ENCODE measurements around the gene NPFFR2.
"Not testable (repeated sequence)": the region's sequence is repeated elsewhere in the genome, so short reads cannot be mapped to it uniquely, and the experiment has no call there.

Gene NPFFR2

GRCh38 chr4:72112514-72113156, 80.8 kb downstream of the NPFFR2 start:
- Histone ChIP-seq H3K4me3 (ENCODE audit: low read length) (no peak overlapping the region), H3K9me3 (ENCODE audit: control insufficient read depth, low read length) (no peaks in the 10 kb centered on the region), H3K4me1 (ENCODE audit: control insufficient read depth, insufficient read depth, low read length) (peaks cover 3% of the 10 kb centered on the region), H3K36me3 (ENCODE audit: control insufficient read depth, insufficient read depth, low read length, severe bottlenecking) (no peaks in the 10 kb centered on the region), H3K9ac (ENCODE audit: low read length) (no peak overlapping the region), H3K27me3 (replicated peaks; ENCODE audit: control insufficient read depth, insufficient read depth, low read length) (no peaks in the 10 kb centered on the region)
- peak; percentile 35 for DNase-seq (ENCODE audit: low read depth)

- Histone ChIP-seq H3K9me3 (ENCODE audit: control insufficient read depth, low read length) (no peaks in the 10 kb centered on the region), H3K9ac (ENCODE audit: low read length) (no peak overlapping the region), H3K36me3 (ENCODE audit: control insufficient read depth, insufficient read depth, low read length, severe bottlenecking) (no peaks in the 10 kb centered on the region), H3K4me3 (ENCODE audit: low read length) (no peak overlapping the region), H3K27me3 (replicated peaks; ENCODE audit: control insufficient read depth, insufficient read depth, low read length) (no peaks in the 10 kb centered on the region), H3K4me1 (ENCODE audit: control insufficient read depth, insufficient read depth, low read length) (no peaks in the 10 kb centered on the region)
- no peak for DNase-seq (ENCODE audit: low read depth)
These were observed 86.2 kb downstream of the NPFFR2 start for GRCh38 chr4:72118017-72118416.

GRCh38 chr4:72119946-72120345, 88.1 kb downstream of the NPFFR2 start:
- no peaks in the 10 kb centered on the region for H3K27me3 ChIP-seq (replicated peaks; ENCODE audit: control insufficient read depth, insufficient read depth, low read length)
- no peak overlapping the region for H3K4me3 ChIP-seq (ENCODE audit: low read length)
- H3K4me1 ChIP-seq (ENCODE audit: control insufficient read depth, insufficient read depth, low read length) = no peaks in the 10 kb centered on the region
- no peak overlapping the region for H3K9ac ChIP-seq (ENCODE audit: low read length)
- no peaks in the 10 kb centered on the region for H3K9me3 ChIP-seq (ENCODE audit: control insufficient read depth, low read length)
- H3K36me3 ChIP-seq (ENCODE audit: control insufficient read depth, insufficient read depth, low read length, severe bottlenecking) = no peaks in the 10 kb centered on the region
- DNase-seq (ENCODE audit: low read depth) = no peak

GRCh38 chr4:72128741-72129140, 96.9 kb downstream of the NPFFR2 start:
- no peaks in the 10 kb centered on the region for H3K27me3 ChIP-seq (replicated peaks; ENCODE audit: control insufficient read depth, insufficient read depth, low read length)
- no peak for DNase-seq (ENCODE audit: low read depth)
- H3K9me3 ChIP-seq (ENCODE audit: control insufficient read depth, low read length) = no peaks in the 10 kb centered on the region
- no peak overlapping the region for H3K9ac ChIP-seq (ENCODE audit: low read length)
- no peak overlapping the region for H3K4me3 ChIP-seq (ENCODE audit: low read length)
- H3K4me1 ChIP-seq (ENCODE audit: control insufficient read depth, insufficient read depth, low read length) = no peaks in the 10 kb centered on the region
- no peaks in the 10 kb centered on the region for H3K36me3 ChIP-seq (ENCODE audit: control insufficient read depth, insufficient read depth, low read length, severe bottlenecking)

- no peak overlapping the region for H3K9ac ChIP-seq (ENCODE audit: low read length)
- H3K9me3 ChIP-seq (ENCODE audit: control insufficient read depth, low read length) = no peaks in the 10 kb centered on the region
- no peak for DNase-seq (ENCODE audit: low read depth)
- H3K36me3 ChIP-seq (ENCODE audit: control insufficient read depth, insufficient read depth, low read length, severe bottlenecking) = no peaks in the 10 kb centered on the region
- no peaks in the 10 kb centered on the region for H3K4me1 ChIP-seq (ENCODE audit: control insufficient read depth, insufficient read depth, low read length)
- H3K4me3 ChIP-seq (ENCODE audit: low read length) = no peak overlapping the region
- H3K27me3 ChIP-seq (replicated peaks; ENCODE audit: control insufficient read depth, insufficient read depth, low read length) = no peaks in the 10 kb centered on the region
These were observed 104.6 kb downstream of the NPFFR2 start for GRCh38 chr4:72136429-72136828.

- not testable (repeated sequence) for H3K4me3 ChIP-seq (ENCODE audit: low read length); H3K9ac ChIP-seq (ENCODE audit: low read length); DNase-seq (ENCODE audit: low read depth); H3K4me1 ChIP-seq (ENCODE audit: control insufficient read depth, insufficient read depth, low read length); H3K27me3 ChIP-seq (replicated peaks; ENCODE audit: control insufficient read depth, insufficient read depth, low read length); H3K9me3 ChIP-seq (ENCODE audit: control insufficient read depth, low read length); H3K36me3 ChIP-seq (ENCODE audit: control insufficient read depth, insufficient read depth, low read length, severe bottlenecking)
These were observed 108.2 kb downstream of the NPFFR2 start for GRCh38 chr4:72139997-72140396.

- H3K9ac ChIP-seq (ENCODE audit: low read length) = no peak overlapping the region
- no peaks in the 10 kb centered on the region for H3K9me3 ChIP-seq (ENCODE audit: control insufficient read depth, low read length)
- no peak overlapping the region for H3K4me3 ChIP-seq (ENCODE audit: low read length)
- no peaks in the 10 kb centered on the region for H3K36me3 ChIP-seq (ENCODE audit: control insufficient read depth, insufficient read depth, low read length, severe bottlenecking)
- DNase-seq (ENCODE audit: low read depth) = no peak
- H3K4me1 ChIP-seq (ENCODE audit: control insufficient read depth, insufficient read depth, low read length) = no peaks in the 10 kb centered on the region
- H3K27me3 ChIP-seq (replicated peaks; ENCODE audit: control insufficient read depth, insufficient read depth, low read length) = no peaks in the 10 kb centered on the region
These were observed 112.4 kb downstream of the NPFFR2 start for GRCh38 chr4:72144241-72144640.

- H3K9me3 ChIP-seq (ENCODE audit: control insufficient read depth, low read length) = peaks cover 10% of the 10 kb centered on the region
- no peaks in the 10 kb centered on the region for H3K27me3 ChIP-seq (replicated peaks; ENCODE audit: control insufficient read depth, insufficient read depth, low read length)
- DNase-seq (ENCODE audit: low read depth) = no peak
- no peaks in the 10 kb centered on the region for H3K36me3 ChIP-seq (ENCODE audit: control insufficient read depth, insufficient read depth, low read length, severe bottlenecking)
- H3K9ac ChIP-seq (ENCODE audit: low read length) = no peak overlapping the region
- H3K4me1 ChIP-seq (ENCODE audit: control insufficient read depth, insufficient read depth, low read length) = no peaks in the 10 kb centered on the region
- no peak overlapping the region for H3K4me3 ChIP-seq (ENCODE audit: low read length)
These were observed 120.9 kb downstream of the NPFFR2 start for GRCh38 chr4:72152731-72153130.

GRCh38 chr4:72153634-72154033, 121.8 kb downstream of the NPFFR2 start:
- not testable (repeated sequence) for H3K4me3 ChIP-seq (ENCODE audit: low read length); H3K9me3 ChIP-seq (ENCODE audit: control insufficient read depth, low read length); H3K4me1 ChIP-seq (ENCODE audit: control insufficient read depth, insufficient read depth, low read length); H3K9ac ChIP-seq (ENCODE audit: low read length); H3K27me3 ChIP-seq (replicated peaks; ENCODE audit: control insufficient read depth, insufficient read depth, low read length); DNase-seq (ENCODE audit: low read depth); H3K36me3 ChIP-seq (ENCODE audit: control insufficient read depth, insufficient read depth, low read length, severe bottlenecking)

- H3K9ac ChIP-seq (ENCODE audit: low read length); H3K9me3 ChIP-seq (ENCODE audit: control insufficient read depth, low read length); DNase-seq (ENCODE audit: low read depth); H3K36me3 ChIP-seq (ENCODE audit: control insufficient read depth, insufficient read depth, low read length, severe bottlenecking); H3K27me3 ChIP-seq (replicated peaks; ENCODE audit: control insufficient read depth, insufficient read depth, low read length); H3K4me3 ChIP-seq (ENCODE audit: low read length); H3K4me1 ChIP-seq (ENCODE audit: control insufficient read depth, insufficient read depth, low read length): not testable (repeated sequence)
These were observed 137.5 kb downstream of the NPFFR2 start for GRCh38 chr4:72169285-72169684.

GRCh38 chr4:72169861-72170260, 138.1 kb downstream of the NPFFR2 start:
- DNase-seq (ENCODE audit: low read depth) = no peak
- no peaks in the 10 kb centered on the region for H3K4me1 ChIP-seq (ENCODE audit: control insufficient read depth, insufficient read depth, low read length)
- no peaks in the 10 kb centered on the region for H3K36me3 ChIP-seq (ENCODE audit: control insufficient read depth, insufficient read depth, low read length, severe bottlenecking)
- no peak overlapping the region for H3K4me3 ChIP-seq (ENCODE audit: low read length)
- H3K9ac ChIP-seq (ENCODE audit: low read length) = no peak overlapping the region
- H3K27me3 ChIP-seq (replicated peaks; ENCODE audit: control insufficient read depth, insufficient read depth, low read length) = no peaks in the 10 kb centered on the region
- H3K9me3 ChIP-seq (ENCODE audit: control insufficient read depth, low read length) = peaks cover 2% of the 10 kb centered on the region

- Histone ChIP-seq H3K4me3 (ENCODE audit: low read length) (no peak overlapping the region), H3K27me3 (replicated peaks; ENCODE audit: control insufficient read depth, insufficient read depth, low read length) (no peaks in the 10 kb centered on the region), H3K9me3 (ENCODE audit: control insufficient read depth, low read length) (peaks cover 8% of the 10 kb centered on the region), H3K4me1 (ENCODE audit: control insufficient read depth, insufficient read depth, low read length) (no peaks in the 10 kb centered on the region), H3K9ac (ENCODE audit: low read length) (no peak overlapping the region), H3K36me3 (ENCODE audit: control insufficient read depth, insufficient read depth, low read length, severe bottlenecking) (no peaks in the 10 kb centered on the region)
- DNase-seq (ENCODE audit: low read depth) = no peak
These were observed 140.0 kb downstream of the NPFFR2 start for GRCh38 chr4:72171761-72172160.
